ENCODE data around the gene MARCKS. TPM values are rescaled to one million over a fixed set of nuclear protein-coding genes. Genes with fewer than 3 reads are reported as not detected.

MARCKS gene, protein sequence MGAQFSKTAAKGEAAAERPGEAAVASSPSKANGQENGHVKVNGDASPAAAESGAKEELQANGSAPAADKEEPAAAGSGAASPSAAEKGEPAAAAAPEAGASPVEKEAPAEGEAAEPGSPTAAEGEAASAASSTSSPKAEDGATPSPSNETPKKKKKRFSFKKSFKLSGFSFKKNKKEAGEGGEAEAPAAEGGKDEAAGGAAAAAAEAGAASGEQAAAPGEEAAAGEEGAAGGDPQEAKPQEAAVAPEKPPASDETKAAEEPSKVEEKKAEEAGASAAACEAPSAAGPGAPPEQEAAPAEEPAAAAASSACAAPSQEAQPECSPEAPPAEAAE
- 100 to 1,000 TPM in 3 of 7 donors, 10 to 100 TPM in 4; 56.2 to 119 (median 83.1) TPM for total RNA-seq
- 10 to 100 TPM; 43.4 to 65.1 (median 49.5) TPM for polyA plus RNA-seq
- long read RNA-seq, donor 1, full-length matches to known transcripts: 295 of 1,034 reads
- long read RNA-seq, donor 1, partial matches to known transcripts: 730 of 1,034 reads
- long read RNA-seq, donor 1, other reads (novel, unspliced or antisense): 9 of 1,034 reads
- long read RNA-seq, donor 2, full-length matches to known transcripts: 235 of 247 reads
- long read RNA-seq, donor 2, partial matches to known transcripts: 12 of 247 reads
- long read RNA-seq, donor 2, other reads (novel, unspliced or antisense): 0 of 247 reads

DNA sequence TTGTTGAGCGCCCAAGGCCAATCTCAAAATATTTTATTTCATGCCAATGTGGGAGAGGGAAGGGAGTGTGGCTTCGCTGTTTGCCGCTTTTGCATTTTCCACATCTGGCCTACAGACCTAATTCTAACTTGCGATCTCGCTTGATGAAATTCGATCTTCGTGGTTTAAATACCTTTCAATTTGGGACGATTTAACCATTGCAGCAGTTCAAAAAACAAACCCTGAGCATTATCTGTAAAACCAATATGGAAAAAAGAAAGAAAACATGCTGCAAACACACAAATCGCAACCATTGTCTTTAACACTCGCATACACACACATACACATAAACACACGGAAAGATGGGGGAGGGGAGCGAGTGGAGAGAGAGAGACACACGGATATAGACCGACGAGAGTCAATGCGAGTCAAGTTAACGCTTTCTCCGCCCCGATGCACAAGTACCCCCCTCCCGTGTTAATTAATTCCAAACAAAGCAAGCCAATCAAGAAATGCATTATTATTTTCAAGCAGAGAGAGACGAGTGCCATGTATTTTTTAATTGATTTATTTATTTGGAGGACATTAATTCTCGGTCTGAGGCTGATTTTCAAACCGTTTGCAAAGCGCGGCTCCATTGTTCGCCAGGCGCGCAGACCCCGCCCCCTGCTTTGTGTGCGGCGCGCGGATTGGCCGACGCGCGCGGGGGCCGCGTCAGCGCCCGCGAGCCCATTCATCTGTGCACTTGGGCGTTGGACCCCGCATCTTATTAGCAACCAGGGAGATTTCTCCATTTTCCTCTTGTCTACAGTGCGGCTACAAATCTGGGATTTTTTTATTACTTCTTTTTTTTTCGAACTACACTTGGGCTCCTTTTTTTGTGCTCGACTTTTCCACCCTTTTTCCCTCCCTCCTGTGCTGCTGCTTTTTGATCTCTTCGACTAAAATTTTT, at the start of gene MARCKS:
MARCKS (plus strand) TSS at position 721 of the 931 bp plus-strand sequence. CDS start 401 bp downstream, outside the sequence.
- peak; percentile 92 for DNase-seq

DNA sequence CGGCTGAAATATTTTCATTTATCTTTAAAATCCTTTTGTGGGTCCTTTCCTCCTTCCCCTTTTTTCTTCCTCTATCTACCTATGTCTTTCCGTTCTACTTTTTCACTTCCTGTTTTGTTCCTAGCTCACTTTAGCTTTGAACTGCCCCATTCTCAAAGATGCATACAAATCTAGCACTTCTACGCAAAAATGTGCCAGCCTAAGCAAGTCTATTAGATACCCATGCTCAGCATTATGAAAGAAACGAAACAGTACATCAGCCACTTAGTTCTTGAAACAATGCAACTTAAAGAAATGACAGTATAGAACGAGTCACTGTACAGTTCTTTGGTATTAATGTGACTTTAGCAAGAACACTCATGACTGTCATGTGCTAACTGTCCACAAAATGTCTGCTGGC, 47.3 kb upstream of the MARCKS start:
- WGBS, 5 donors: 29 to 45% (median 35%) methylated on average over 5 of the region's 5 CpGs
- no peaks in the 10 kb centered on the region for H3K27me3 ChIP-seq (replicated peaks in 1 of 7)
- peak overlapping the region in 7 of 8 donors; percentile 5 to 80 (median 61) for H3K27ac ChIP-seq
- no peak for TF ChIP-seq POLR2A (IDR thresholded peaks at IDR 0.05)
- TF ChIP-seq POLR2AphosphoS5 (IDR thresholded peaks at IDR 0.05): no peak
- TF ChIP-seq, protein P1, sequence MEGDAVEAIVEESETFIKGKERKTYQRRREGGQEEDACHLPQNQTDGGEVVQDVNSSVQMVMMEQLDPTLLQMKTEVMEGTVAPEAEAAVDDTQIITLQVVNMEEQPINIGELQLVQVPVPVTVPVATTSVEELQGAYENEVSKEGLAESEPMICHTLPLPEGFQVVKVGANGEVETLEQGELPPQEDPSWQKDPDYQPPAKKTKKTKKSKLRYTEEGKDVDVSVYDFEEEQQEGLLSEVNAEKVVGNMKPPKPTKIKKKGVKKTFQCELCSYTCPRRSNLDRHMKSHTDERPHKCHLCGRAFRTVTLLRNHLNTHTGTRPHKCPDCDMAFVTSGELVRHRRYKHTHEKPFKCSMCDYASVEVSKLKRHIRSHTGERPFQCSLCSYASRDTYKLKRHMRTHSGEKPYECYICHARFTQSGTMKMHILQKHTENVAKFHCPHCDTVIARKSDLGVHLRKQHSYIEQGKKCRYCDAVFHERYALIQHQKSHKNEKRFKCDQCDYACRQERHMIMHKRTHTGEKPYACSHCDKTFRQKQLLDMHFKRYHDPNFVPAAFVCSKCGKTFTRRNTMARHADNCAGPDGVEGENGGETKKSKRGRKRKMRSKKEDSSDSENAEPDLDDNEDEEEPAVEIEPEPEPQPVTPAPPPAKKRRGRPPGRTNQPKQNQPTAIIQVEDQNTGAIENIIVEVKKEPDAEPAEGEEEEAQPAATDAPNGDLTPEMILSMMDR (IDR thresholded peaks at IDR 0.05 in 8 of 11, conservative IDR thresholded peaks at IDR 0.05 in 3 of 11): no peak
- H3K36me3 ChIP-seq: no peaks in the 10 kb centered on the region
- peaks cover 7 to 42% (median 28%) of the 10 kb centered on the region in 6 donors for H3K4me1 ChIP-seq
- DNase-seq: no peak
- no peak overlapping the region for H3K4me3 ChIP-seq
- intact Hi-C loops (cut with DNase I; ENCODE audit: low total_unique reads): no loop called here
- H3K9me3 ChIP-seq: no peaks in the 10 kb centered on the region

More for the DNA sequence above, at the start of gene MARCKS:
- Histone ChIP-seq H3K36me3 (peaks cover 0 to 21% (median 0%) of the 10 kb centered on the region in 6 donors), H3K27me3 (replicated peaks in 1 of 7) (peaks cover 0 to 64% (median 28%) of the 10 kb centered on the region in 7 donors), H3K4me1 (peaks cover 0 to 70% (median 44%) of the 10 kb centered on the region in 6 donors), H3K27ac (peak within 1 kb of the TSS; percentile 91 to 97 (median 94)), H3K4me3 (peak within 1 kb of the TSS; percentile 49 to 79 (median 62)), H3K9me3 (no peaks in the 10 kb centered on the region)
- intact Hi-C loops (cut with DNase I; ENCODE audit: low total_unique reads): loop anchor here (5.0 kb wide), 1 partner anchor 1075 kb away; no protein-coding TSS in a partner anchor
- 1 to 2% (median 1%) methylated on average over 49 of the region's 49 CpGs for WGBS, 5 donors
- TF ChIP-seq, protein P1 (IDR thresholded peaks at IDR 0.05 in 8 of 11, conservative IDR thresholded peaks at IDR 0.05 in 3 of 11): peak in 1 of 11 experiments; percentile 37
- TF ChIP-seq POLR2A (IDR thresholded peaks at IDR 0.05) (peak in 2 of 3 donors; percentile 59 to 76), POLR2AphosphoS5 (IDR thresholded peaks at IDR 0.05) (peak; percentile 86 to 94 (median 94))

DNA sequence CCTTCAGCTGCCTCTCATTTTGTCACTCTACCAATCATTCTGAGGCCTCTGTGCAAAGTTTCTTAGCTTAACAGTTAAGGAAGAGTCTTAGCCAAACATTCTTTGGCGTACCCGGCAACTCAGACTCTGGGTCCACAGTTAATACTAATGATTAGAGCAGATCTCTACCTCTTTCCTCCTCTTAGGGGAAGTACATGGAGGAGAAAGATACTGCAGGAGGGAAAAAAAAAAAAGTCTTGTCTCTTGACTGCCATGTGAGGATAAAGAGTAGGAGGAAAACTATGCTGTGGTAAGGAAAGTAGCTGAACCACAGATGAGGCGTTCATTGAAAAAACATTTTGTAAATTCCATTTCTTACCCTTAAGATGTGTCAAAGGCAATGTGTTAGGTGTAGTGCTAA, 44.0 kb upstream of the MARCKS start:
- WGBS, 5 donors: 85 to 92% (median 86%) methylated on average over 3 of the region's 3 CpGs
- intact Hi-C loops (cut with DNase I; ENCODE audit: low total_unique reads): no loop called here
- H3K27me3 ChIP-seq (replicated peaks in 1 of 7): no peaks in the 10 kb centered on the region

More for the DNA sequence above, 44.0 kb upstream of the MARCKS start:
- TF ChIP-seq POLR2A (IDR thresholded peaks at IDR 0.05) (no peak), POLR2AphosphoS5 (IDR thresholded peaks at IDR 0.05) (no peak)
- TF ChIP-seq, protein P1 (IDR thresholded peaks at IDR 0.05 in 8 of 11, conservative IDR thresholded peaks at IDR 0.05 in 3 of 11): no peak
- Histone ChIP-seq H3K36me3 (no peaks in the 10 kb centered on the region), H3K4me3 (no peak overlapping the region), H3K4me1 (peaks cover 3 to 31% (median 19%) of the 10 kb centered on the region in 6 donors), H3K9me3 (no peaks in the 10 kb centered on the region), H3K27ac (no peak overlapping the region)
- no peak for DNase-seq
